HG03432 (cell line): ENCODE results near the gene SDK1.

Experiments
- ATAC-seq: cut with Tn5 transposase; IDR thresholded peaks from one replicate; pipeline ENCODE4 v1.9.1; 2021; ENCODE audit warnings: mild to moderate bottlenecking, moderate library complexity; ENCODE audit not compliant: unreplicated experiment

SDK1 gene

GRCh38 chr7:4137552-4137951, 836.5 kb downstream of the SDK1 start:
- no peak for ATAC-seq

GRCh38 chr7:4138866-4139265, 837.8 kb downstream of the SDK1 start:
- no peak for ATAC-seq

- ATAC-seq = no peak
Observed at GRCh38 chr7:4139656-4140625, 838.9 kb downstream of the SDK1 start.

GRCh38 chr7:4140933-4141332, 839.9 kb downstream of the SDK1 start:
- no peak for ATAC-seq

GRCh38 chr7:4143006-4143405, 842.0 kb downstream of the SDK1 start:
- no peak for ATAC-seq

- no peak for ATAC-seq
Observed at GRCh38 chr7:4143511-4144171, 842.6 kb downstream of the SDK1 start.

- ATAC-seq = no peak
Observed at GRCh38 chr7:4144172-4144701, 843.2 kb downstream of the SDK1 start.

- ATAC-seq = no peak
Observed at GRCh38 chr7:4144811-4145510, 843.9 kb downstream of the SDK1 start.

GRCh38 chr7:4145576-4145975, 844.5 kb downstream of the SDK1 start:
- ATAC-seq = no peak

- ATAC-seq = no peak
Observed at GRCh38 chr7:4147926-4148620, 847.0 kb downstream of the SDK1 start.

- no peak for ATAC-seq
Observed at GRCh38 chr7:4149236-4149635, 848.2 kb downstream of the SDK1 start.

- no peak for ATAC-seq
Observed at GRCh38 chr7:4149645-4150044, 848.6 kb downstream of the SDK1 start.

GRCh38 chr7:4150731-4151130, 849.7 kb downstream of the SDK1 start:
- no peak for ATAC-seq

- no peak for ATAC-seq
Observed at GRCh38 chr7:4151524-4151923, 850.5 kb downstream of the SDK1 start.

- ATAC-seq = no peak
Observed at GRCh38 chr7:4151926-4152549, 851.0 kb downstream of the SDK1 start.

- ATAC-seq = no peak
Observed at GRCh38 chr7:4154882-4155535, 854.0 kb downstream of the SDK1 start.

GRCh38 chr7:4156190-4156589, 855.1 kb downstream of the SDK1 start:
- ATAC-seq = no peak

GRCh38 chr7:4157651-4158050, 856.6 kb downstream of the SDK1 start:
- no peak for ATAC-seq

GRCh38 chr7:4158441-4159153, 857.5 kb downstream of the SDK1 start:
- no peak for ATAC-seq
